HepG2 (cell line): Measurements from ENCODE around the gene PRSS33. TPM values are rescaled to one million over a fixed set of nuclear protein-coding genes. Genes with fewer than 3 reads are reported as not detected.

Source experiments
- ATAC-seq: fragments of 200-7000 bp; cut with Tn5 transposase; 3 replicates; pipeline ENCODE4 v1.9.1; 2020; ENCODE audit warnings: mild to moderate bottlenecking, moderate library complexity
- BruUV-seq: library from RNA; stranded (reverse); fragments of 400-500 nt; replicated peaks from 2 replicates; lab custom pipeline; 2021; lab: Mats Ljungman, UMichigan
- CTCF ChIA-PET: fragments of 300-600 bp; formaldehyde crosslinking; extraction: SDS; loops from one replicate; lab custom pipeline; 2021; ENCODE audit warnings: low total read pairs, inconsistent platforms, low intra/inter-chr PET ratio; lab: Yijun Ruan, JAX
- POLR2A ChIA-PET: fragments of 350-600 bp; sonication (Branson Sonifier 250); formaldehyde crosslinking; loops from one replicate; lab custom pipeline; 2020; ENCODE audit warnings: antibody characterized with exemption, inconsistent platforms; lab: Yijun Ruan, JAX
- DNase-seq: peaks from one replicate; pipeline ENCODE4 v3.0.0-alpha.2; 2015; ENCODE audit warnings: low spot score
- FAIRE-seq: peaks from 3 replicates; lab custom pipeline; 2011; peaks lifted over from hg19 to GRCh38; lab: Jason Lieb, UNC
- H2AFZ ChIP-seq: one replicate; pipeline ENCODE4 v1.6.1; 2011; ENCODE audit warnings: low read length, inconsistent platforms
- H3K27ac ChIP-seq: fragments of 300-600 bp; 3 replicates; pipeline ENCODE4 v1.8.0; 2011; ENCODE audit warnings: mixed run types, mild to moderate bottlenecking, mixed read lengths, low read length, inconsistent platforms; ENCODE audit not compliant: insufficient read depth; ENCODE audit errors: extremely low read length
- H3K27me3 ChIP-seq, 2 experiments: fragments of 200-600 bp in 1 of 2; 2 replicates in 1 of 2; 3 replicates in 1 of 2; pipeline versions ENCODE4 v1.6.0 to v1.8.0; 2011; ENCODE audit warnings: low read length in 2 of 2, mild to moderate bottlenecking in 2 of 2, moderate library complexity in 2 of 2, inconsistent platforms in 1 of 2; ENCODE audit not compliant: insufficient read depth in 2 of 2, control insufficient read depth in 1 of 2
- H3K36me3 ChIP-seq, 2 experiments: fragments of 200-600 bp in 1 of 2; replicated peaks in 1 of 2; 2 replicates in 1 of 2; 3 replicates in 1 of 2; pipeline versions ENCODE4 v1.5.1 to v1.8.0; 2011; ENCODE audit warnings: low read length in 2 of 2, inconsistent platforms in 1 of 2; ENCODE audit not compliant: insufficient read depth in 2 of 2, control insufficient read depth in 1 of 2
- H3K4me1 ChIP-seq: 2 replicates; pipeline ENCODE4 v1.5.1; 2012; ENCODE audit warnings: low read length, inconsistent platforms; ENCODE audit not compliant: insufficient read depth
- H3K4me2 ChIP-seq: 2 replicates; pipeline ENCODE4 v1.6.0; 2011; ENCODE audit warnings: low read depth, low read length, inconsistent platforms
- H3K4me3 ChIP-seq, 3 experiments: fragments of 200-600 bp in 1 of 3; sonication (generic), shearing (Covaris generic) in 1 of 3; replicated peaks in 1 of 3; 2 replicates each; pipeline ENCODE4 v1.5.1; 2011 to 2016; ENCODE audit warnings: low read length in 3 of 3, inconsistent platforms in 2 of 3, low read depth in 2 of 3, mild to moderate bottlenecking in 2 of 3, control low read depth in 1 of 3, mixed read lengths in 1 of 3; ENCODE audit not compliant: insufficient read depth in 1 of 3
- H3K79me2 ChIP-seq: one replicate; pipeline ENCODE4 v1.6.1; 2011; ENCODE audit warnings: low read length, inconsistent platforms; ENCODE audit not compliant: insufficient read depth
- H3K9ac ChIP-seq: 2 replicates; pipeline ENCODE4 v1.6.0; 2011; ENCODE audit warnings: mild to moderate bottlenecking, low read depth, low read length, inconsistent platforms; ENCODE audit not compliant: insufficient read depth
- H3K9me3 ChIP-seq: 2 replicates; pipeline ENCODE4 v1.5.1; 2012; ENCODE audit warnings: mild to moderate bottlenecking, low read length
- H4K20me1 ChIP-seq: 2 replicates; pipeline ENCODE4 v1.6.0; 2011; ENCODE audit warnings: inconsistent platforms, mild to moderate bottlenecking, low read length, moderate library complexity; ENCODE audit not compliant: insufficient read depth
- HINFP ChIP-seq: sonication (generic); formaldehyde crosslinking; IDR thresholded peaks from 2 replicates; pipeline ENCODE4 v1.4.0; 2020; ENCODE audit warnings: low read depth, mild to moderate bottlenecking, missing genetic modification reagents
- MLX ChIP-seq: IDR thresholded peaks from 2 replicates; pipeline ENCODE4 v1.6.1; 2016
- PAXIP1 ChIP-seq: sonication (generic); formaldehyde crosslinking; conservative IDR thresholded peaks from 2 replicates; pipeline ENCODE4 v1.4.0; 2020; ENCODE audit warnings: mild to moderate bottlenecking, missing genetic modification reagents, moderate library complexity
- POLR2G ChIP-seq: fragments of 200-400 bp; formaldehyde crosslinking; IDR thresholded peaks from 2 replicates; pipeline ENCODE4 v1.6.1; 2018; ENCODE audit warnings: mild to moderate bottlenecking, low read depth, low read length, moderate library complexity
- RBM22 ChIP-seq: fragments of 200-400 bp; formaldehyde crosslinking; optimal IDR thresholded peaks from 2 replicates; pipeline ENCODE3; 2017; ENCODE audit warnings: mild to moderate bottlenecking, low read length, moderate library complexity
- SNAPC5 ChIP-seq: sonication (generic); formaldehyde crosslinking; IDR thresholded peaks from 2 replicates; pipeline ENCODE4 v1.8.1; 2023; ENCODE audit warnings: mild to moderate bottlenecking, missing genetic modification reagents, borderline replicate concordance
- STAG1 ChIP-seq: sonication (generic); formaldehyde crosslinking; IDR thresholded peaks from 2 replicates; pipeline ENCODE4 v1.4.0; 2020; ENCODE audit warnings: missing genetic modification reagents
- TEF ChIP-seq: sonication (generic); formaldehyde crosslinking; IDR thresholded peaks from 2 replicates; pipeline ENCODE4 v1.5.0; 2020; ENCODE audit warnings: missing genetic modification reagents
- ZBTB38 ChIP-seq: sonication (generic); formaldehyde crosslinking; IDR thresholded peaks from 2 replicates; pipeline ENCODE4 v1.5.1; 2020; ENCODE audit warnings: mild to moderate bottlenecking, missing genetic modification reagents
- WGBS: methylation state at CpG from one replicate; pipeline ENCODE4 v1.1.6; 2017; ENCODE audit warnings: low lambda C conversion rate; 5-methylcytosine and 5-hydroxymethylcytosine counted together
- in situ Hi-C: cut with HindIII; loops from 2 replicates; pipeline ENCODE4 v1.10.0; 2017; ENCODE audit warnings: low pct_unique_long_range_greater_than_20kb; ENCODE audit not compliant: extremely low pct_ligation_motif_present
- intact Hi-C: fragments of 100-400 bp; cut with micrococcal nuclease; formaldehyde crosslinking; loops from one replicate; pipeline ENCODE4 v1.10.0; 2022; ENCODE audit not compliant: unreplicated experiment
- polyA plus RNA-seq, 8 experiments: library from polyadenylated mRNA; depleted of rRNA in 3 of 8; stranded (reverse) in 7 of 8; unstranded in 1 of 8; fragments of >200 nt; fragmentation: Illumina TruSeq in 4 of 8; extraction: Trizol in 4 of 8; gene quantifications; 2 replicates each; pipeline versions ENCODE4 v1.2.1 to v1.2.3, GENCODE V29; 2011 to 2016; ENCODE audit warnings: low read depth in 4 of 8, missing spikeins in 1 of 8, mixed read lengths in 1 of 8; ENCODE audit not compliant: insufficient read depth in 1 of 8
- total RNA-seq, 5 experiments: library from RNA; depleted of rRNA; stranded (reverse); fragments of >200 nt; fragmentation: Illumina TruSeq; extraction: Trizol; gene quantifications; 2 replicates each; pipeline ENCODE4 v1.2.3, GENCODE V29; 2016; ENCODE audit warnings: low read depth in 1 of 5

The PRSS33 gene
- total and polyA plus RNA-seq, 2 of the 13 experiments (the other 11 are each of a cell fraction or from before 2014, with no cell fraction given): not detected

GRCh38 chr16:2764718-2765117 is 22.6 kb downstream of the PRSS33 start:
- no peaks in the 10 kb centered on the region for H3K4me1 ChIP-seq
- FAIRE-seq (no peak), DNase-seq (peak; percentile 15), ATAC-seq (no peak)
- no peaks in the 10 kb centered on the region for H3K27me3 ChIP-seq
- 95% methylated on average over 9 of the region's 9 CpGs for WGBS
- H3K79me2 ChIP-seq: peaks cover 28% of the 10 kb centered on the region
- no TSS peak for BruUV-seq
- TF ChIP-seq RBM22 (peak; percentile 54), ZBTB38 (CRISPR knock-in tag) (no peak), STAG1 (peak; percentile 21), TEF (CRISPR knock-in tag) (no peak), MLX (CRISPR knock-in tag) (no peak)
- POLR2A ChIA-PET: interaction anchor here (3.5 kb wide), 1 partner anchor 12 kb away, joined by 15 read pairs; the partner anchor contains the start of gene SRRM2
- peaks cover 13% of the 10 kb centered on the region for H4K20me1 ChIP-seq
- CTCF ChIA-PET: no interaction called here
- no peak overlapping the region for H2AFZ ChIP-seq
- H3K9me3 ChIP-seq: no peaks in the 10 kb centered on the region
- no peak overlapping the region for H3K9ac ChIP-seq
- in situ Hi-C loops (no loop called here), intact Hi-C loops (no loop called here)
- H3K27ac ChIP-seq: no peak overlapping the region
- peaks cover 50 to 99% of the 10 kb centered on the region in 2 experiments for H3K36me3 ChIP-seq
- no peak overlapping the region for H3K4me3 ChIP-seq
- H3K4me2 ChIP-seq: no peak overlapping the region

- 100% methylated on average over 6 of the region's 6 CpGs for WGBS
- ATAC-seq: no peak
- Histone ChIP-seq H3K4me2 (no peak overlapping the region), H3K4me1 (no peaks in the 10 kb centered on the region), H3K4me3 (no peak overlapping the region), H3K9ac (no peak overlapping the region), H3K27me3 (no peaks in the 10 kb centered on the region), H2AFZ (no peak overlapping the region), H3K9me3 (no peaks in the 10 kb centered on the region), H3K36me3 (peaks cover 53 to 99% of the 10 kb centered on the region in 2 experiments), H4K20me1 (peaks cover 13% of the 10 kb centered on the region), H3K27ac (no peak overlapping the region), H3K79me2 (peaks cover 42% of the 10 kb centered on the region)
- ChIA-PET POLR2A (interaction anchor here (0.8 to 1.2 kb wide), 2 partner anchors 12 to 15 kb away, joined by 3 to 5 read pairs; no protein-coding TSS in a partner anchor), CTCF (no interaction called here)
- no peak for FAIRE-seq
- intact Hi-C loops: no loop called here
- TF ChIP-seq POLR2G (0 out of 2 replicates have a peak, but pooled peaks have one; percentile 52), HINFP (no peak), SNAPC5 (no peak), PAXIP1 (CRISPR knock-in tag) (no peak)
- BruUV-seq: no TSS peak
- in situ Hi-C loops: no loop called here
- DNase-seq: no peak
Measured at GRCh38 chr16:2763173-2763572, 24.2 kb downstream of the PRSS33 start.
